AG10803 (cell line): ENCODE measurements around the gene C1orf174.

Experiments used
- DNase-seq: peaks from one replicate; pipeline ENCODE4 v3.0.0; 2010; ENCODE audit warnings: low read depth
- H3K4me3 ChIP-seq: 2 replicates; pipeline ENCODE4 v1.5.1; 2011; ENCODE audit warnings: mild to moderate bottlenecking, low read length, control low read depth
- TF ChIP-seq, protein P1 (sequence below): conservative IDR thresholded peaks from 2 replicates; pipeline ENCODE4 v1.5.1; 2011; ENCODE audit warnings: mild to moderate bottlenecking, low read length, control low read depth, inconsistent platforms

C1orf174 gene

GRCh38 chr1:3925256-3925655 lies 25.2 kb upstream of the C1orf174 start:
- TF ChIP-seq, protein P1, sequence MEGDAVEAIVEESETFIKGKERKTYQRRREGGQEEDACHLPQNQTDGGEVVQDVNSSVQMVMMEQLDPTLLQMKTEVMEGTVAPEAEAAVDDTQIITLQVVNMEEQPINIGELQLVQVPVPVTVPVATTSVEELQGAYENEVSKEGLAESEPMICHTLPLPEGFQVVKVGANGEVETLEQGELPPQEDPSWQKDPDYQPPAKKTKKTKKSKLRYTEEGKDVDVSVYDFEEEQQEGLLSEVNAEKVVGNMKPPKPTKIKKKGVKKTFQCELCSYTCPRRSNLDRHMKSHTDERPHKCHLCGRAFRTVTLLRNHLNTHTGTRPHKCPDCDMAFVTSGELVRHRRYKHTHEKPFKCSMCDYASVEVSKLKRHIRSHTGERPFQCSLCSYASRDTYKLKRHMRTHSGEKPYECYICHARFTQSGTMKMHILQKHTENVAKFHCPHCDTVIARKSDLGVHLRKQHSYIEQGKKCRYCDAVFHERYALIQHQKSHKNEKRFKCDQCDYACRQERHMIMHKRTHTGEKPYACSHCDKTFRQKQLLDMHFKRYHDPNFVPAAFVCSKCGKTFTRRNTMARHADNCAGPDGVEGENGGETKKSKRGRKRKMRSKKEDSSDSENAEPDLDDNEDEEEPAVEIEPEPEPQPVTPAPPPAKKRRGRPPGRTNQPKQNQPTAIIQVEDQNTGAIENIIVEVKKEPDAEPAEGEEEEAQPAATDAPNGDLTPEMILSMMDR = no peak
- no peak overlapping the region for H3K4me3 ChIP-seq
- DNase-seq = no peak

DNA sequence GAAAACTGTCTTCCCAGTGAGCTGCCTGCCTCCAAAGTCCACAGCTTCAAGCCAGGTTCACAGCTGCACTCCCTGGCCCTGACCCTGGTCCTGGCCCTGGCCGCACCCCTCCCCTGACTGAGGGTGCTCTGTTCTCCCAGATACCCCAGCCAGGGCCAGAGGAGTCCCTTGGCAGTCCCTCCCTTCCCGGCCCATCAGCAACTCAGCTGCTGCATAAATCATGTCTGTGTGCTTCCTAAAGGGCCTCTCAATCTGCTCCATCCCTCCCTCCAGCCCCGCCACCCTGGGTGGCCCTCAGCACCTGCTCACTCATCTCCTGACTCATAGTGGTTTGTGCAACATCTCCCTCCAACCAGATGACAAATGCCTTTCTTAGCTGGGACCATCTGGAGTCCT lies 24.8 kb upstream of the C1orf174 start:
- H3K4me3 ChIP-seq = no peak overlapping the region
- TF ChIP-seq, protein P1 = no peak
- DNase-seq = no peak

- no peak for DNase-seq
- TF ChIP-seq, protein P1 = no peak
- no peak overlapping the region for H3K4me3 ChIP-seq
Observed at GRCh38 chr1:3924186-3924824, 24.2 kb upstream of the C1orf174 start.

DNA sequence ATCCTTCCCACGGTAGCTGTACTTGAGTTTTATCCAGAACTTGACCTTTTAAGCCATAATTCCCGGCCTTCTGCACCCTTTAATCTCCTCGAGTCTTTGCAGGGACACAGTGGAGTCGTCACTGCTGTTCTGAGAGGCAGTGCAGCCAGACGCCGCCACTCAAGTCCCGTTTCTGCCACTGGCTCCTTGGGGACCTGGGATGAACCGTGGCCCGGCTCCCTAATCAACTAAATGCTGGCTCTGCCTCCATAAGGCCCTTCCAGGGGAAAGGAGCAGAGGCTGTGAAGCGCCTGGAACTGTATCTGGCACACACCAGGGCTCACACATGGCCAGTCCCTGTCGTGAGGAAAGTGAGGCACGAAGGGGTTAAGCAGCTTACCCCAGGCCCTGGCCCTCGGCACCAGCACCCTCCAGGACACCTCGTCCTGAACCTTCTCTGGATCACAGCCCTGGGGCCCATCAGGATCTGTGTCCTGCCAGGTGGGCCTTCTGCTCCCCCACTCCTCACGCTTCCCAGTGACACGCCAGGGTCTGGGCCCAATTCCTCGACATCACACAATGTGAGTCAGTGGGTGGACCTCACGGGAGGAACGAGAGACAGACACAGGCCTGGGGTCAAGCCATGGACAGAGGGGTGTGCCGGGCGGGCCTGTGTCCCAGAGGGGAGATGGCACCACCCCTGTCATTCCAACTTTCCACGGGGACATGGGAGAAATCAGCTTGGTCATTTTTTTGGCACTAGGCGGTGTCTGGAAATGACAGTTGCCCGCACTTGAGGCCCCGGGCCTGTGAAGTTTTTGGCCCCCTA lies 23.5 kb upstream of the C1orf174 start:
- DNase-seq = no peak

GRCh38 chr1:3922851-3923250 lies 22.8 kb upstream of the C1orf174 start:
- TF ChIP-seq, protein P1 = no peak
- no peak for DNase-seq
- H3K4me3 ChIP-seq = no peak overlapping the region

More for the DNA sequence above, 23.5 kb upstream of the C1orf174 start:
- no peak overlapping the region for H3K4me3 ChIP-seq
- TF ChIP-seq, protein P1 = no peak

GRCh38 chr1:3922201-3922725 lies 22.2 kb upstream of the C1orf174 start:
- TF ChIP-seq, protein P1 = no peak
- no peak overlapping the region for H3K4me3 ChIP-seq
- no peak for DNase-seq
